Keratinocyte (primary cell): Measurements from ENCODE around the gene SLC16A4.

Experiments used
- CTCF ChIP-seq, 3 experiments: IDR thresholded peaks in 1 of 3; conservative IDR thresholded peaks in 1 of 3; optimal IDR thresholded peaks in 1 of 3; 2 replicates in 2 of 3; 3 replicates in 1 of 3; pipeline versions ENCODE3 to v1.5.1; 2011; ENCODE audit warnings: low read length in 3 of 3, mild to moderate bottlenecking in 3 of 3, moderate library complexity in 2 of 3, control low read depth in 1 of 3, inconsistent platforms in 1 of 3; ENCODE audit not compliant: insufficient read depth in 2 of 3; ENCODE audit errors: extremely low read depth in 1 of 3
- EZH2 ChIP-seq: IDR thresholded peaks from one replicate; pipeline ENCODE4 v1.6.1; 2012; ENCODE audit warnings: inconsistent platforms, mild to moderate bottlenecking, low read length, moderate library complexity

DNA sequence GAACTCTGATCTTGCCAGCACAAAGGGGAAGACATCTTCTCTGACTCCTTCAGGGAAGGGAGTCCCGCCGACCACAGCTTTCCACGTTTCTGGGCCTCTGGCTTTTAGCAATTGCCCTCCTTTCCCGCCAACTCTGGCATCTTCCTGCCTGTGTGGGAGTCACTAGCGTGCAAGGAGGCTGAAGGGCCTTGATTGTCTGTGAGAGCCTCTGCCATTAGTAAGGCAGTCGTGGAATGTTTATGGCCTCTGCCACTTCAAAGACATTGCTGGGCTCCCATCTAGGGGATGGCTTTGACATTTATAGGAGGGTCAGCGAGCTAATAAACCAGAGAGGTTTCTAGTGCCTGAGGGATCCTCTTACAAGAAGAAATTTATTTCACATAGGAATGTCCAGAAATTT lies 45.8 kb upstream of the SLC16A4 start:
- TF ChIP-seq CTCF (optimal IDR thresholded peaks at IDR 0.05 in 1 of 3, IDR thresholded peaks at IDR 0.05 in 1 of 3, conservative IDR thresholded peaks at IDR 0.05 in 1 of 3; ENCODE audit: extremely low read depth in 1 of 3, insufficient read depth in 2 of 3, low read length in 3 of 3): no peak
- TF ChIP-seq EZH2: no peak
